Spinal cord (tissue), 10 donors: ENCODE results near the gene C4orf50. TPM values are rescaled to one million over a fixed set of nuclear protein-coding genes. Genes with fewer than 3 reads are reported as not detected.
A peak's percentile ranks its signal among the peaks of the same experiment; 100 is the strongest.
"Not testable (repeated sequence)": the region's sequence is repeated elsewhere in the genome, so short reads cannot be mapped to it uniquely, and the experiment has no call there.

ENCODE experiments used
- DNase-seq, 6 donors: peaks; one replicate each; pipeline versions ENCODE4 v3.0.0 to v3.0.0-alpha.2; 2013 to 2015; ENCODE audit warnings: low spot score in 6 of 6, low read depth in 4 of 6
- H3K27ac ChIP-seq: one replicate; pipeline ENCODE4 v1.5.1; 2013; ENCODE audit warnings: low read depth, low read length, control low read depth
- H3K27me3 ChIP-seq: one replicate; pipeline ENCODE4 v1.6.1; 2013; ENCODE audit warnings: low read length; ENCODE audit not compliant: control insufficient read depth, insufficient read depth
- H3K36me3 ChIP-seq: one replicate; pipeline ENCODE4 v1.6.1; 2013; ENCODE audit warnings: low read length; ENCODE audit not compliant: control insufficient read depth, insufficient read depth
- H3K4me1 ChIP-seq: one replicate; pipeline ENCODE4 v1.6.1; 2013; ENCODE audit warnings: low read length; ENCODE audit not compliant: control insufficient read depth, insufficient read depth
- H3K4me3 ChIP-seq: one replicate; pipeline ENCODE4 v1.5.1; 2013; ENCODE audit warnings: low read depth, low read length, control low read depth
- H3K9me3 ChIP-seq: one replicate; pipeline ENCODE4 v1.6.1; 2013; ENCODE audit warnings: low read length; ENCODE audit not compliant: control insufficient read depth, insufficient read depth
- WGBS: methylation state at CpG from one replicate; pipeline ENCODE4 v1.1.5; 2013; ENCODE audit warnings: missing lambda C conversion rate; ENCODE audit not compliant: insufficient coverage; 5-methylcytosine and 5-hydroxymethylcytosine counted together
- polyA plus RNA-seq, 2 donors: library from polyadenylated mRNA; unstranded; fragments of 120-200 nt; gene quantifications; one replicate each; pipeline ENCODE4 v1.2.1, GENCODE V29; 2013; ENCODE audit not compliant: insufficient read length in 2 of 2
- small RNA-seq: library from RNA; depleted of rRNA; stranded (forward); fragments of <200 nt; gene quantifications from one replicate; pipeline ENCODE3, GENCODE V24; 2014; ENCODE audit warnings: low replicate concordance
- total RNA-seq, 2 donors: library from RNA; depleted of rRNA in 1 of 2; stranded (reverse); fragments of 120-200 nt in 1 of 2; fragments of >200 nt in 1 of 2; gene quantifications; one replicate each; pipeline versions ENCODE4 v1.2.3 to v1.2.4, GENCODE V29; 2013 to 2014
- donor health status: healthy.

C4orf50 gene
- total and polyA plus RNA-seq, 4 donors = 1.9 to 6.4 (median 2.7) TPM

DNA sequence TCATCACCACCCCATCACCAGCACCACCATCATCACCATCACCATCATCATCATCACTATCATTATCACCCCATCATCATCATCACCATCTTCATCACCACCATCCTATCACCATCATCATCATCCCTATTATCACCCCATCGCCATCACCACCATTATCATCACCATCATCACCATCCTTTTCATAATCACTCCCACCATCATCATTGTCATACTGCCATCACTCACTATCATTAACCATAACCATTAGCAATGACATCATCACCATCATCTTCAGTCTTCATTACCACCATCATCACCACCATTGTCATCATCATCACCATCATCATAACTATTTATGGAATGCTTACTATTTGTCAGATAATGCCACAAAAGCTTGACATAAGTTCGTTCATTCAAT lies 161.0 kb downstream of the C4orf50 start:
- WGBS = 100% methylated on average over 1 of the region's 2 CpGs
- Histone ChIP-seq H3K4me1 (peaks cover 28% of the 10 kb centered on the region), H3K36me3 (peaks cover 77% of the 10 kb centered on the region)

DNA sequence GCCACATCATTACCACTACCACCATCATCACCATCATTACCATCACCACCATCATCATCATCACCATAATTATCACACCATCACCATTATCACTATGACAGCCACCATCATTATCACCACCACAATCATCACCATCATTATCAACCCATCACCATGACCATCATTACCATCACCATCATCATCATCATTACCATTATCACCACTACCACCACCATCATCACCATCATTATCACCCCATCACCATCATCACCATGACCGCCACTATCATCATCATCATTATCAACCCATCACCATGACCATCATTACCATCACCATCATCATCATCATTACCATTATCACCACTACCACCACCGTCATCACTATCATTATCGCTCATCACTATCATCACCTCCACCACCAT lies 161.9 kb downstream of the C4orf50 start:
- DNase-seq, H3K27ac ChIP-seq, H3K27me3 ChIP-seq, H3K4me3 ChIP-seq, H3K9me3 ChIP-seq: not testable (repeated sequence)
- 97% methylated on average over 3 of the region's 3 CpGs for WGBS
- Histone ChIP-seq H3K36me3 (peaks cover 79% of the 10 kb centered on the region), H3K4me1 (peaks cover 28% of the 10 kb centered on the region)

More for the DNA sequence above, 161.0 kb downstream of the C4orf50 start:
- Histone ChIP-seq H3K27me3 (no peaks in the 10 kb centered on the region), H3K4me3 (no peak overlapping the region), H3K9me3 (no peaks in the 10 kb centered on the region), H3K27ac (no peak overlapping the region)
- DNase-seq = no peak

DNA sequence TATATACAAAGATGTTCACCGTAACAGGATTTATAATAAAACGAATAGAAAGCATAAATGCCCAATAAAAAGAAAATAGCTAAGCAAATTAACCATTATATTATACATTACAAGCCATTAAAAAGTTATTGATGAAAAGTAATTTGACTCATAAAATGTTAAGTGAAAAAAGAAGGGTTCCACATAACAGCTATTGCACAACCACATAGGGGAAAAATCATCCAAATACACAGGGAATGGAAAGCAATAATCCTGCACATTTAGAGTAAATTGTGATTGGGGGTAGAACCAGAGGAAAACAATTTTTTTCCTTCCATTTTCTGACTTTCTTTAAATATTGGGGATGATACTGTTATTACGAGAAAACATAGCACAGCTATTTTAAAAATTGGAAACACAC lies 163.3 kb downstream of the C4orf50 start:
- Histone ChIP-seq H3K36me3 (peaks cover 80% of the 10 kb centered on the region), H3K27me3 (no peaks in the 10 kb centered on the region), H3K4me1 (peaks cover 28% of the 10 kb centered on the region), H3K9me3 (no peaks in the 10 kb centered on the region), H3K27ac (no peak overlapping the region), H3K4me3 (no peak overlapping the region)
- WGBS = no CpG with 5 or more reads among the region's 3 CpGs
- peak in 1 of 6 donors; percentile 78 for DNase-seq

DNA sequence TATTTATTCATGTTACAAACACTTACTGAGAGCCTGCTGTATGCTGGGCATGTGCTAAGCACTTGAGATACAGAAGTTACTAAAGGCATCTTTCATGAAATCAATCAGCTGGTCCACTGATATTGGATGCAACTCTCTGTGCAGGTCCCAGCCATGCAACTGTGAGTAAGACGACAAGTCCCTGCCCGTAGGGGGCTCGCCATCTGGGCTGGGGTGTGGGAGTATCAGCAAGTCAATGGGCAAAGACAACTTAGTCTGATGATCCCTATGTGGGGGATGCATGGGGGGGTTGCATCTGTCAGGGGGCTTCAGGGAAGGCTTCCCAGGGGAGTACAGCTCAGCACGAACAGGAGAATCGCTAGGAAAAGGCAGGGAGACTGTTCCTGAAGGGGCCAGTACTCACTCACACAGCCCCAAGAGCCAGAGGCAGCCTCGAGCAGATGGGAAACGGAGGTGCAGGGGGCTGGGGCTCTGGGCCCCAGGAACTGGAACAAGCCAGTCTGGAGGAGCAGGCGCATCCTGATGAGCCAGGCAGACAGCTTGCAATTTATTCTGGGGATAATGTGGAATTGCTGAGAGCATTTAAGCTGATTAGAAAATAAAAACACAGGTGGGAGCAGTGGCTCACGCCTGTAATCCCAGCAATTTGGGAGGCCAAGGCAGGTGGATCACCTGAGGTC lies 165.6 kb downstream of the C4orf50 start:
- Histone ChIP-seq H3K27me3 (no peaks in the 10 kb centered on the region), H3K4me1 (peaks cover 15% of the 10 kb centered on the region), H3K4me3 (no peak overlapping the region), H3K36me3 (peaks cover 80% of the 10 kb centered on the region), H3K27ac (no peak overlapping the region), H3K9me3 (no peaks in the 10 kb centered on the region)
- peak in 1 of 6 donors; percentile 53 for DNase-seq
- WGBS = 55% methylated on average over 9 of the region's 9 CpGs

DNA sequence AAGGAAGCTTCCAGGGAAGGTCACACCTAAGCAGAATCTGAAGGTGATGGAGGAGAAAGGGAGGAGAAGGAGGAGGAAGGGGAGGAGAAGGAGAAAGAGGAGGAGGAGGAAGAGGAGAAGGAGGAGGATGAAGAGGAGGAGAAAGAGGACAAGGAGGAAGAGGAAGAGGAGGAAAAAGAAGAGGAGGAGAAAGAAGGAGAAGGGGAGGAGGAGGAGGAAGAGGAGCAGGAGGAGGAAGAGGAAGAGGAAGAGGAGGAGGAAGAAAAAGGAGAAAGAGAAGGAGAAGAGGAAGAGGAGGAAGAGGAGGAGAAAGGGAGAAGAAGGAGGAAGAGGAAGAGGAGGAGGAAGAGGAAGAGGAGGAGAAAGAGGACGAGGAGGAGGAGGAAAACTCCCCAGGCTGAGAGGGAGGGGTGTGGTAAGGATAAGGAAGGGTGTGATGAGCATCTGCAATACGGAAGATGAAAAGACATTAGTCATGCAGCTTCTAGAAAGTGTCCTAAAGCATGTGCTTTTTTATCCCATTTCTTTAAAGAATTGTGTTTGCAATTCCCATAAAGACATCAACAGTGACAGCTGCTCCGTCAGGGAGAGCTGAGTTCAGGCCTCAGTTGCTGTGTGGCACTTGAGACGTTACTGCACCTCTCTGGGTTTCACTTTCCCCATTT lies 166.5 kb downstream of the C4orf50 start:
- H3K4me3 ChIP-seq = no peak overlapping the region
- H3K36me3 ChIP-seq = peaks cover 75% of the 10 kb centered on the region
- H3K9me3 ChIP-seq = no peaks in the 10 kb centered on the region
- H3K27ac ChIP-seq = no peak overlapping the region
- DNase-seq = no peak
- H3K4me1 ChIP-seq = peaks cover 15% of the 10 kb centered on the region
- 85% methylated on average over 3 of the region's 4 CpGs for WGBS
- H3K27me3 ChIP-seq = no peaks in the 10 kb centered on the region

Small RNAs within 50 kb of the gene (small RNA-seq; reads per million reads assigned to genes)
- gene MIR378D1 = not detected

Other genes starting within 250 kb of the C4orf50 start
- gene CRMP1, start 125.3 kb downstream of the C4orf50 start, total RNA-seq = 100 to 1,000 TPM in 1 of 2 donors, 10 to 100 TPM in 1; 99.1 to 124 TPM
- gene CRMP1, start 125.3 kb downstream of the C4orf50 start, polyA plus RNA-seq = 100 to 1,000 TPM; 479 to 506 TPM
- gene JAKMIP1, start 182.1 kb upstream of the C4orf50 start, total RNA-seq = 10 to 100 TPM in 1 of 2 donors, 1 to 10 TPM in 1; 8.2 to 13.5 TPM
- 10 to 100 TPM; 28.3 to 29.7 TPM for gene JAKMIP1, start 182.1 kb upstream of the C4orf50 start, polyA plus RNA-seq